ENCODE measurements around the gene PDXP.

GRCh38 chr22:37703906-37704305 lies 45.4 kb downstream of the PDXP start:
- TF ChIP-seq CTCF (conservative IDR thresholded peaks at IDR 0.05 in 1 of 2, IDR thresholded peaks at IDR 0.05 in 1 of 2; ENCODE audit: low read depth in 1 of 2, low read length in 2 of 2) (no peak), EZH2 (IDR thresholded peaks at IDR 0.05; ENCODE audit: low read length, missing control alignments) (no peak)
